Activated naive CD4-positive, alpha-beta T cell (primary cell): Measurements from ENCODE around the gene PRIM2.
"Not testable (repeated sequence)": the region's sequence is repeated elsewhere in the genome, so short reads cannot be mapped to it uniquely, and the experiment has no call there.

Source experiments
- DNase-seq, 4 experiments: peaks; one replicate each; lab custom pipeline; 2025; lab: John Stamatoyannopoulos, UW

Gene PRIM2

DNA sequence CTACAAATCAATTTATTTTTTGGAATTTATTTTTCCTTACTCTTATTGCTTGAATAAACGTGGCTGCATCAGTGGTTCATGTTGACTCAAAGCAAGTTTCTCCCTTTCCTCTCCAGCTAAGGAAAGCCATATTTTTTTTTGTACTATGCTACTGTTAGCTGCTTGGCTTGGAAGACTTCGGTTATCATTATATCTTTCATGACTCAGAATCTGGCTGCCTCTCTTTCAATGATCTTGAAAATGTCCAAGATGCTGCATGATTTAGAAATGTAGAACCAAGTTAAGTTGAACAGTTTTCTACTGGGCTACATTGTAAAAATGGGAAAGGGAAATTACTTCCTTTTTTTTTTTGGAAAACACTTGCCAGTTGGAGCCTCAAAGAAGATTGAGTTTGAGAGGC, 44.9 kb downstream of the PRIM2 start:
- not testable (repeated sequence) for DNase-seq

DNA sequence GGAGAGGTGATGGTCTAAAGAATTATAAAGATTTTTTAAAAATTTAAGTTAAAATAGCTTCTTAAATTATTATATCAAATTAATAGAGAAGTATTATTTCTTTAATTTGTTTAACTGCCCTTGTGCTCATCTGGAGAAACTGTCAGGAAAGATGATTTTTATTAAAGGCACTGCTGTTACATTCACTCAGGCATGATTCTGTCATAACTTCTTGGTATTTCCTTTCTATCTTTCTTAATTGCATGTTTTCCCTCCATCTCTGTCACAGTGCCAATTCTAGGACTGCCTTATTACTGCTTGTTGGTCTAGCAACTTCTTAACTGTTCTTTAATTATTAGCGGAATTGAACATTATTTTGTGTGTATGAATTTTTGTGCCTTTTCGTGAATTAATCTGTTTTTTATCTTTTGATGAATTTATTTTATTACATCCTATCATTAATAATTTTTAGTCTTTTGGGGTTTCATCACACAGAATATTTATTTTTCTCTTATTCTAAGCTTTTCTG, 47.7 kb downstream of the PRIM2 start:
- DNase-seq = not testable (repeated sequence)

DNA sequence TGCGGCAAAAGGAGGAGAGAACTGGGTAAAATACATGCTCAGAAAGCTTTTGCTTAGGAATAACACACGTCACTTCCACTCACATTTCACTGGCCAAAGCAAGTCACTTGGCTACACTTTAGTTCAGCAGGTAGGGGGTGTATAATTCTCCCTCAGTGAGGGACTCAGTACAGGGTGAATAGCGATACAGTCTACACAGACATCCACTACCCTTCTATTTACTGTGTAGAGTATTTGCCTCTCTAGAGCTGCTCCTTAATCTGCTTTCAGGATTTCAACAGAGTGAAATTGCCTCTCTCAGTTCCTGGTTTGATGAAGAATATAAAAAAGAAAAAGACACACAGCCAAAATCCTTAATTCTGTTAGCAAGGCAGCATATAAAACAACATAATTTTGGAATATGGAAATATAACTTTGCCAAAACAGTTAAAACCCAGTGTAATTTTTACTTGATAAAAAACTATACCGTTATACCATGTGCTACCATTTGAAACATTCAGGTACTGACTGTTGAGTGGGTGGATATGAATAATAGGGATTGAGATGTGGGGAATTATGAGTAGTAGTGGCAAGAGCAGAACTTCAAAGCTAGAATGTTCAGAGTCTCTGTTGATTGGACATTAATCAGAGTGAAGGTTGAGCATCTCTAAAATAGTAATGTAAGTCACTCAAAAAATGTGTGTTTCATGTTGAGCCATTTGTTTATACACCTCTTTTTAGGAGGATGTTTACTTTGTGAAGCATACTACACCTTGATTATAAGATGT, 51.7 kb downstream of the PRIM2 start:
- DNase-seq = not testable (repeated sequence)

DNA sequence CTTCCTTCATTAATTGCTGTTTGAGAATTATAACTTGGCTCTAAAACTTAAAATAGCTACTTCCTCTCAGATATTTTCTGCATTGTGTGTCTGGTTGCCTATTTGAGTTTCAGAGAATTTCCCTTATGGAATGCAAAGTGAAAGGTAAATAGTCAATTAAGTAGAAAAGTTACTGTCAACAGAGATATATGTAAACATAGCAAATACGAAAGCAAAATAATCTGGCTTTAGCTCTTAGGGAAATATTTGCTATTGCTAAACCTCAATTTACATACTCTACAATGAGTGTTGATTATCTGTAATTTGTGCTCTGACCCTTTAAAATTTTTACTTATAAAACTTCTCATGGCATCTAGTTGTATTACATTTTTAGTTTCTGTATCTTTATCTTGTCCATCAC, 54.3 kb downstream of the PRIM2 start:
- not testable (repeated sequence) for DNase-seq

DNA sequence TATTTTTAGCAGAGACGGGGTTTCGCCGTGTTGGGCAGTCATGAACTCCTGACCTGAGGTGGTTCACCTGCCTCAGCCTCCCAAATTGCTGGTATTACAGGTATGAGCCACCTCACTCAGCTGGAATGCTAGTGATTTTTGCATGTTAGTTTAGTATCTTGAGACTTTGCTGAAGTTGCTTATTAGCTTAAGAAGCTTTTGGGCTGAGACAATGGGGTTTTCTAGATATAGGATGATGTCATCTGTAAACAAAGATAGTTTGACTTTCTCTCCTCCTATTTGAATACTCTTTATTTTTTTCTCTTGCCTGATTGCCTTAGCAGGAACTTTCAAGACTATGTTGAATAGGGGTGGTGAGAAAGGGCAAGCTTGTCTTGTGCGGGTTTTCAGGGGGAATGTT, 57.3 kb downstream of the PRIM2 start:
- not testable (repeated sequence) for DNase-seq

DNA sequence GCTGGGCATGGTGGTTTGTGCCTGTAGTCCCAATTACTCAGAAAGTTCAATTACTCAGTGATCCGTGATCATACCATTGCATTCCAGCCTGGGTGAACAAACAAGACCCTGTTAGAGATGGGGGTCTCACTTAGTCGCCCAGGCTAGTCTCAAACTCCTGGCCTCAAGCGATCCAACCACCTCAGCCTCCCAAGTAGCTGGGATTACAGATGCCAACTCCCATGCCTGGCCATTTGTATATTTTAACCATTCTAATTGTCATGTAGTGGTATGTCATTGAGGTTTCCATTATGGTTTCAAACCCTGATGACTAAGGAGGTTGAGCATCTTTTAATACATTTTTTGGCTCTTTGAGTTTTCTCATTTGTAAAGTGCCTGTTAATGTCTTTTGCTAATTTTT, 58.7 kb downstream of the PRIM2 start:
- DNase-seq = not testable (repeated sequence)

DNA sequence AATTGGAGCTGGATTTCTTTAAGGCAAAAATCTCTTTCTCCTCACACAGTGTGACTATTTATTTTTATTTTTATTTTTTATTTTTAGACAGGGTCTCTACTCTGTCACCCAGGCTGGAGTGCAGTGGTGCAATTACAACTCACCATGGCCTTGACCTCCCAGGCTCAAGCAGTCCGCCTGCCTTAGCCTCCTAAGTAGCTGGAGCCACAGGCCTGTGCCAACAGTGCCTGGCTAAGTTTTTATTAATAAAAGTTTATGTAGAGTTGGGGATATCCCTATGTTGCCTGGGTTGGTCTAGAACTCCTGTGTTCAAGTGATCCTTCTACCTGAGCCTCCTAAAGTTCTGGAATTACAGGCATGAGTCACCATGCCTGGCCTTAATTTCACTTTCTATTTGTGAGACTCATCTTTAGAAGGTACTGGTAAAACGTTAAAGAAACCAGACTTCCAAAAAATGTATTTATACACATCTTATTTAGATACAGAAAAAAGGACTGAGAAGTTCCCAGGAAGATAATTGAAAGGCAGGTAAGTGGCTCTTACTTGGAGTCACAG, 71.7 kb downstream of the PRIM2 start:
- not testable (repeated sequence) for DNase-seq

DNA sequence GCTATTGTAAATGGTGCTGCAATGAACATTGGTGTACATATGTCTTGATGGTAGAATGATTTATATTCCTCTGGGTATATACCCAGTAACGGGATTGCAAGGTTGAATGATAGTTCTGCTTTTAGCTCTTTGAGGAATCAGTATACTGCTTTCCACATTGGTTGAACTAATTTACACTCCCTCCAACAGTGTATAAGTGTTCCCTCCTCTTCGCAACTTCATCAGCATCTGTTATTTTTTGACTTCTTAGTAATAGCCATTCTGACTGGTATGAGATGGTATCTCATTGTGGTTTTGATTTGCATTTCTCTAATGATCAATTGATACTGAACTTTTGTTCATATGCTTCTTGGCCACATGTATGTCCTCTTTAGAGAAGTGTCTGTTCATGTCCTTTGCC, 73.4 kb downstream of the PRIM2 start:
- DNase-seq = not testable (repeated sequence)

DNA sequence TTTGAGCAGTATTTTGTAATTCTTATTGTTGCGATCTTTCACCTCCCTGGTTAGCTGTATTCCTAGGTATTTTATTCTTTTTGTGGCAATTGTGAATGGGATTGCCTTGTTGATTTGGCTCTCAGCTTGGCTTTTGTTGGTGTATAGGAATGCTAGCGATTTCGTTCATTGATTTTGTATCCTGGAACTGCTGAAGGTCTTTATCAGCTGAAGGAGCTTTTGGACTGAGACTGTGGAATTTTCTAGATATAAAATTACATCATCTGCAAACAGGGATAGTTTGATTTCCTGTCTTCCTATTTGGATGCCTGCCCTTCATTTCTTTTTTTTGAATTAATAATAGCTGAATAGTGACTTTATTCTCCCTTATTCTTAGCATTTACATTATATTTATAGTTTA, 74.6 kb downstream of the PRIM2 start:
- not testable (repeated sequence) for DNase-seq

DNA sequence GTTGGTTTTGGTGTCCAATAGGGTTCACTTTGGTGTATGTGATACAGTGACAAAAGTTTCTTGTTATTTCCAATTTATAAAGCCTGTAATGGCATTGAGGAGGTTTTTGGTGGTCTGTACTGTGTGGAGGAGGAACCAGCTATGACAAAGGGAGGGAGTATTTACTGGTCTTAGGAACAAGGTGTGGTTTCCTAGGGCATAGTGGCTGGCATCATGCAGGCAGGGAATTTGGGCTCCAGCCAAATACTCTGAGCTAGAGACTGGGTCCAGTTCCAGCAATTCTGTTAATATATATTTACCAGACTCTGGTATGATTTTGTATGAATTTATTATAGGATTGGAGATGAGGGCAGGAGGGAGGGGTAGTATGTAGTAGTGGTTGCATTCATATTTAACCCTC, 101.9 kb downstream of the PRIM2 start:
- not testable (repeated sequence) for DNase-seq

DNA sequence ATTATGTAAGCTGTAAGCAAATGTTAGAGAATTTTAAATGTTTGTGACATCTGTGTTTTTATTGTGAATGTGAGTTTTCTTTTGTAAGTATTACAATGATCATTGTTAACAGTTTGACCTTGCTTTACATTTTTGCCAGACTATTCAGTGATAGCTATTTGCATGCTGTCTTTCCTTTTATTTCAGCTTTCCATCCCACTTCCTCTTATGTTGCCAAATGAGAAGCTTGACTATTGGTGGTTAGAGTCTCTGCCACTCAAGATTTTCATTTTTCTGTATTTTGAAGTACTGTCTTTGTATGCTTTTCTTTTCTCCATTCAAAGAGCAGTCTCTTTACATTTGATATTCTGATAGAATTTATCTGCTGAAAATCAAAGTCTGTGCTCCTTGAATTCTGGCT, 104.1 kb downstream of the PRIM2 start:
- no peak for DNase-seq

DNA sequence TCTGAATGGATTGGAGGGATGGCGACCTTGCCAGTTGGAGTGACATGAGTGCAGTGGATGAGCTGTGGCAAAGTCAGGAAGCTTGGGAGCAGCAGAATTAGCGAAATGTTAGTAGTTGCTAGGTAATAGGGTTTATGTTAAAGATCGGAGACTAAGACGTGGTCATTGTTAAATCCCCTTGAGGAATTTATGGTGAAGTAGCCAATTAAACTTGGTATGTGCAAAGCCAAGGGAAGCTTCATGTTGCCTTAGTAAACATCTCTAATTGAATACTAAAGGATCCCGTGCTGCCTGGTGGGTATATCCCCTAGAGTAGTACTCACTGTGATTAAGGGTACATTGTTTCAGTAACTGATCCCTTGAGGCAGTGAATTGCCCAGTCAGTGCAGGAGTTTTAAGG, 106.0 kb downstream of the PRIM2 start:
- DNase-seq = no peak

DNA sequence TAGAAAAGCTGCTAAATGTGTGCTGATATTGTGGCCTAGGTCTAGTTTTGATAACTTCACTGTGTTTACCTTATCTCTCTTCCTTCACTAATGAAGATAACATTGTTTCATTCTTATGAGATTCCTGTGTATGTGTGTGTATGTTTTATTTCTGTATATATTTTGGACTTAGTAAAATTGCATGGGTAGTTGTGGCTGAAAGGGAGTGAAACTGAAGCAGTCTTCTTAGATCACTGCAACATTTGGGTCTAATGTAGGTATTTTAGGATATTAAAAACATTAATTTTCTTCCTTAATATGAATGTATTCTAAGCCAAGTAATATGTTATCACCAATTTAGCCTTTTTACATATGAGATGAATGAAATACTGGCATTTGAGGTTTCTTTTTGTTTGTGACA, 114.3 kb downstream of the PRIM2 start:
- DNase-seq = not testable (repeated sequence)

DNA sequence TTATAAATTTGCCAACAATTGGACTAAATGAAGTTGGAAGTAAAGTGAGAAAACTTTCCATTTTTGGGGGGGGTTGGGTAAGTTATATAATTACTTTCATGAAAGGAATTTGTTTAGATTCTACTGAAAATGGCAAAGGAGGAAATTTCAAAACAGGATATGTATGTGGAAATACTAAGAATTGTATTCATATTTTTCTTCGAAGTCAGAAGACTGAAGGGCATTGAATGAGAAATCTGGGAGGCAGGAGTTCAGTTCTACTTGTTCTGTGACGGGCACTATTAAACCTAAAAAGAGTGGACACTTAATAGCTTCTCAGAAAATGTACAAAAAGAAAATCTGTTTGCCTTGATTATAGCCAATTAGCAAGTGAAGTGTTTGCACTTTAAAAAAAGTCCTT, 114.7 kb downstream of the PRIM2 start:
- no peak for DNase-seq

DNA sequence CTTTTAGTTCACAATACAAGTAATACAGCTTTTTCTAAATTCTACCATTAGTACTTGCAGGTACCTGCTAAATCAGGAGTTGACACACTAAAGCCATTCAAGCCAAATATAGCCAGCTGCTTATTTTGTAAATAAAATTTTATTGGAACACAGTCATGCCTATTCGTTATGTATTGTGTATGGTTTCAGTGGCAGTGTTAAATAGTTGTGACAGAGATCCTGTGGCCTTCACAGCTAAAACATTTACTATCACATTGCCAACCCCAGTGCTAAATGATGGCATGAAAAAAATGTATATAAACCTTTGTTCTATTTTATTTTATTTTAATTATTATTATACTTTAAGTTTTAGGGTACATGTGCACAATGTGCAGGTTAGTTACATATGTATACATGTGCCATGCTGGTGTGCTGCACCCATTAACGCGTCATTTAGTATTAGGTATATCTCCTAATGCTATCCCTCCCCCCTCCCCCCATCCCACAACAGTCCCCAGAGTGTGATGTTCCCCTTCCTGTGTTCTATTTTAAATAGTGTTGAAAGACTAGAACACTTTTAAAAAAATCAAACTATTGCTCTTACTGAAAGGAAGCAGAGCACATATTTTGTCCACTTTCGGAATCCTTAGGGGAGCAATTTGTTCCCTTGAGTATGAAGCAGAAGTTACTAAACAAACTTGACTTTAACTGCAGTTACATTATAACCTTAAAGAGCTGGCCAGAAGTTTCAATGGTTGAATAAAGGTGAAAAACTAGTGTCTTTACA, 115.7 kb downstream of the PRIM2 start:
- no peak for DNase-seq

DNA sequence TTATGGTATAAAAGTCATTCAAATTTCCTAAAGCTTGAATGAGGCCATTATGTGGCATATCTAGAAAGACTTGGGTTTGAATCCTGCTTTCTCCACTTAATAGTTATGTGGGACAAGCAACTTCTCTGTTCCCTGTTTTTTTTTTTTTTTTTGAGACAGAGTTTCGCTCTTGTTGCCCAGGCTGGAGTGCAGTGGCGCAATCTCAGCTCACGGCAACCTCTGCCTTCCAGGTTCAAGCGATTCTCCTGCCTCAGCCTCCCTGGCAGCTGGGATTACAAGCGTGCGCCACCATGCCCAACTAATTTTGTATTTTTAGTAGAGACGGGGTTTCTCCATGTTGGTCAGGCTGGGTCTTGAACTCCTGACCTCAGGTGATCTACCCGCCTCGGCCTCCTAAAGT, 116.4 kb downstream of the PRIM2 start:
- not testable (repeated sequence) for DNase-seq

DNA sequence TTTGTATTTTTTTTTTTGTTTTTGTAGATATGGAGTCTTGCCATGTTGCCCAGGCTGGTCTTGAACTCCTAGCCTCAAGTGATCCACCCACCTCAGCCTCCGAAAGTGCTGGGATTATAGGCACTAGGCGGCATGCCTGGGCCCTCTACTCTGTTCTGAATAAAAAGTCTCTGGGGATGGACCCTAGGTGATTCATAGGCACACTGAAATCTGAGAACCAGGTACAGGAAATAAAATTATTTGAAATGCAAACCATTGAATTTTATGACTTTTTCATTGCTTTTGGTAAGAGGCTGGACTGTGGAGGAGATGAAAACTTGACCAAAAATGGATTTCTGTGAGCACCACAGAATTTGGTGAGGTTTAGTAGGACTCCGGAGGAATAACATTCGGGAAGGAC, 117.5 kb downstream of the PRIM2 start:
- DNase-seq = no peak

DNA sequence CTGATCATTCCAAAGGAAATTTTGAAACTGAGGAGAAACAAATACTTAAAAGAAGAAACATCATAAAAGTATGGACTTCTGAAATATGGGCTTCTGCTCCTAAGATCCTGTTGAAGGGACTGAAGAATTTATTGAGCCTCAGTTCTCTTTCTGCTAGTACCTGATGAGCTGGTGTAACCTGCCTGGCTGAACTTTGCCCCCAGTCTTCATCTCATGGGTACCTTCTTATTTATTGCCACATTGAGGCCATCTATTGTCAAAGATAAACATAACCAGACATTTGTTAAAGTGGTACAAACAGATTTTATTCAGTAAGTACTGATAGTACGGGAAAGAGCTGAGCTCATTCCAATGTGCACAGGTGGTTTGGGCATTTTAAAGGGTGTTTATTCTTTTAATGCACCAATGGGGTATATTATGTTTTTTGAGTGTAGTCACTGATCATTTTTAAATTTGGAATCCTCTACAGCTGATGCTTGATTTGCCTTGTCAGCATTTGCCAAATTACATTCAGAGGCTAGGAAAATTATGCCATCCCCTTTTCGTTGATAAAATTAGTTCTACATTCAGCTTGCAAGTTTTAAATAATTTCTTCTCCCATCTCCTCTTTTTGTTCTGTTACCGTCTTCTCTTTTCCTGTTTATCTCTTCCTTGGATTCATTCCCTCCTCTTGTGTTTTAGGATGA, 118.2 kb downstream of the PRIM2 start:
- no peak for DNase-seq

DNA sequence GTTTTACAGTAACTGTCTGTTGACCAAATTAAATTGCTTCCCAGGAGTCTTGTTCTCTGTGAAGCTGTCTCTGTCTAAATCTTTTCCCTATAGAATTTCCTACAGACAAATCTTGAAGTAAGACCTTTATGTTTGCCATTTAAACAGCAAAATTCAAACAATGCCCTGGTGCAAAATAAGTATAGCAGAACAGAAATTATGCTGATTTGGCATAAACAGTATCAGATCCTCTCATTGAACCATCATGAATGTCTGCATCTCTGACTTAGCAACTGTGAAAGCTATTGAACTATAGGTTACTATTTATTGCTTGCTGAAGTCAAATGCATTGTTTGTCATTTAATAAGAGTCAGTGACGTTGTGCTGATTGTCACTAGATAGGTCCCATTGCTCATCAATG, 123.3 kb downstream of the PRIM2 start:
- DNase-seq = not testable (repeated sequence)

DNA sequence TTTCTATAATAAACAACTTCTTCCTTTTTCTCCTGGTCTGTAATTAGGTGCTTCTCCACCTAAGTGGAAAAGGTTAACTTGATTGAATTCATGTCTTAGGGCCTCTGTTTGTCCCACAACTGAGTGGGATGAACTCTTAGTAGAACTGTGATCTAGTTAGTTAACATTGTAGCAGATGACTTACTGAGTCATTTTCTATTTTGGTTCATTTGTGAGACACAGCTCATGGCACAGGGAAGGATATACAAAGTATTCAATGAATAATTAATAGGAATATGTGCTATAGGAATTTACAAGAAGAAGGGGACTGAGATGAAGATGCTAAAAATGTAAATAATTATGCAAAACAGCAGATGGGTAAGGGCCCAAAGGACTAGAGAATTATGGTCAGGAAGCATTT, 124.7 kb downstream of the PRIM2 start:
- not testable (repeated sequence) for DNase-seq

DNA sequence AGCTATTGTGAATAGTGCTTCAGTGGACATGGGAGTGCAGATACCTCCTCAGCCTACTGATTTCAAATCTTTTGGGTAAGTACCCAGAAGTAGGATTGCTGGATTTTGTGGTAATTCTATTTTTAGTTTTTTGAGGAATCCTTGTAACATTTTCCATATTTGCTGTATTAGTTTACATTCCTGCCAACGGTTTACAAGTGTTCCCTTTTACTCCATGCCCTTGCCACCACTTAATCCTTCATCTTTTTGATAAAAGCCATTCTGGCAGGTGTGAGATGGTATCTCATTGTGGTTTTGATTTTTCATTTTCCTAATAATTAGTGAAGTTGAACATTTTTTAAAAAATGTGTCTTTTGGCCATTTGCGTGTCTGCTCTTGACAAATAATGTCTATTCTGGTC, 125.8 kb downstream of the PRIM2 start:
- DNase-seq = not testable (repeated sequence)

DNA sequence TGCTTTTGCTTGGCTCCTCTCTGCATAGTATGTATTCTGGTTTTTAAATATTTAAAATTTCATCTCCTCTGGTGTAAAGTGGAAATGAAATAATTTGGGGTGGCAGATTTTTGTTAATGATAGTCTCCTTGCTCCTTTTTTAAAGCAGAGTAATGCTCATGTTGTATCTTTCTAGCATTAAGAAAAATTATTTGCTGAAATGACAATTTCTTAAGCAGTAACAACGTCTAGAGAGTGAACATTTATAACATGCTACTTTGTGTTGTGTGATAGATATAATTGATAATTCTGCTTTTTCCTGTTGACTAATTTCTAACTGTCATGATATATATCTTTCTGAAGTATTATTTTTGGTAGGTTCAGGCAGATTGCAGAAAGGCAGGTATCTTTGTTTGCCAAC, 127.4 kb downstream of the PRIM2 start:
- not testable (repeated sequence) for DNase-seq
